ENCODE measurements around the gene PUDP. TPM values are rescaled to one million over a fixed set of nuclear protein-coding genes. Genes with fewer than 3 reads are reported as not detected.
"Not testable (repeated sequence)": the region's sequence is repeated elsewhere in the genome, so short reads cannot be mapped to it uniquely, and the experiment has no call there.

PUDP gene
- total RNA-seq, 2 donors from 2014 or later = 3.4 to 12.7 TPM

DNA sequence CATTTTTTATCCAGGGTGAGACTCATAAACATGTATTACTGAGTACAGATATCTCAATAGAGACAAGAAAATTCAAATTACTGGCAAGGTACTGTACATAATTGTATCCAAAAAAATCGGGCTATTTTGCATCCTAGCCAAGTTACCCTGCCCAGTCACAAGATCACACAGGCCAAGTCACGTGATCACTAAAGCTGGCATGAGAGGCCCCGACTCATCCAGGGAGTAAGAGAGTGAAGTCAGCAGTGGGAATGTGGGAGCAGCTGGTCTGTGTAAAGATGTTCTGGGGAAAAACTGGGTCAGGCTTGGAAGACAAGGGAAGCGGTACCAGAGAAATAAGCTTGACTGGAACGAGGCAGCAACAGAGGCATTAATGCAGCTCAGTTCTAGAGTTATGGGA, 119.7 kb downstream of the PUDP start:
- no peaks in the 10 kb centered on the region for H3K27me3 ChIP-seq (replicated peaks; ENCODE audit: insufficient read depth)
- H3K27ac ChIP-seq = no peak overlapping the region
- TF ChIP-seq, protein P1, sequence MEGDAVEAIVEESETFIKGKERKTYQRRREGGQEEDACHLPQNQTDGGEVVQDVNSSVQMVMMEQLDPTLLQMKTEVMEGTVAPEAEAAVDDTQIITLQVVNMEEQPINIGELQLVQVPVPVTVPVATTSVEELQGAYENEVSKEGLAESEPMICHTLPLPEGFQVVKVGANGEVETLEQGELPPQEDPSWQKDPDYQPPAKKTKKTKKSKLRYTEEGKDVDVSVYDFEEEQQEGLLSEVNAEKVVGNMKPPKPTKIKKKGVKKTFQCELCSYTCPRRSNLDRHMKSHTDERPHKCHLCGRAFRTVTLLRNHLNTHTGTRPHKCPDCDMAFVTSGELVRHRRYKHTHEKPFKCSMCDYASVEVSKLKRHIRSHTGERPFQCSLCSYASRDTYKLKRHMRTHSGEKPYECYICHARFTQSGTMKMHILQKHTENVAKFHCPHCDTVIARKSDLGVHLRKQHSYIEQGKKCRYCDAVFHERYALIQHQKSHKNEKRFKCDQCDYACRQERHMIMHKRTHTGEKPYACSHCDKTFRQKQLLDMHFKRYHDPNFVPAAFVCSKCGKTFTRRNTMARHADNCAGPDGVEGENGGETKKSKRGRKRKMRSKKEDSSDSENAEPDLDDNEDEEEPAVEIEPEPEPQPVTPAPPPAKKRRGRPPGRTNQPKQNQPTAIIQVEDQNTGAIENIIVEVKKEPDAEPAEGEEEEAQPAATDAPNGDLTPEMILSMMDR (IDR thresholded peaks at IDR 0.05) = no peak

DNA sequence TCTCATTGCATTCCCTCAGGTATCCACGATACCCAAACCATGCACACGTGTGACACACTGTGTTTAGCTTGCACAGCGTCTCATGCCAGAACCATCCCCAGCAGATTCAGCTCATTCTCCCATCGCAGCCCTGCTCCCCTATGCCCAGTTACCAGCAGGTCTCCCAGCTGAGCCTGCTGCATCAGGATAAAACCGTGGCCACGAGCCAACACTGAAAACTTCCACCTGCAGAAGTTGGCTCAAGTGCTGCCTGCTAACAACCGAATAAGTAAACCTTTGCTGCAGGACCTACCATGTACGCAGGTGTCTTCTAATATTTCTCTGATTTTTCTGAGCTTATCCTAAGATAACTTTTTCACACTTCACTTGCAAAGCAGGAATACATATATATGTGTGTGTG, 120.9 kb downstream of the PUDP start:
- no peaks in the 10 kb centered on the region for H3K36me3 ChIP-seq
- H3K4me1 ChIP-seq (ENCODE audit: control insufficient read depth in 1 of 2, low read depth in 2 of 2) = no peaks in the 10 kb centered on the region
- TF ChIP-seq, protein P1 (IDR thresholded peaks at IDR 0.05) = no peak
- no peak for DNase-seq (ENCODE audit: low spot score)
- no peak overlapping the region for H3K4me3 ChIP-seq
- H3K27me3 ChIP-seq (replicated peaks; ENCODE audit: insufficient read depth) = no peaks in the 10 kb centered on the region
- no peak overlapping the region for H3K27ac ChIP-seq
- no peaks in the 10 kb centered on the region for H3K9me3 ChIP-seq
- no peak for ATAC-seq (ENCODE audit: insufficient number of reproducible peaks, low FRiP score, low read depth)

More for the DNA sequence above, 119.7 kb downstream of the PUDP start:
- no peak for DNase-seq (ENCODE audit: low spot score)
- H3K4me1 ChIP-seq (ENCODE audit: control insufficient read depth in 1 of 2, low read depth in 2 of 2) = no peaks in the 10 kb centered on the region
- no peak for ATAC-seq (ENCODE audit: insufficient number of reproducible peaks, low FRiP score, low read depth)
- H3K9me3 ChIP-seq = no peaks in the 10 kb centered on the region
- no peaks in the 10 kb centered on the region for H3K36me3 ChIP-seq
- H3K4me3 ChIP-seq = no peak overlapping the region

DNA sequence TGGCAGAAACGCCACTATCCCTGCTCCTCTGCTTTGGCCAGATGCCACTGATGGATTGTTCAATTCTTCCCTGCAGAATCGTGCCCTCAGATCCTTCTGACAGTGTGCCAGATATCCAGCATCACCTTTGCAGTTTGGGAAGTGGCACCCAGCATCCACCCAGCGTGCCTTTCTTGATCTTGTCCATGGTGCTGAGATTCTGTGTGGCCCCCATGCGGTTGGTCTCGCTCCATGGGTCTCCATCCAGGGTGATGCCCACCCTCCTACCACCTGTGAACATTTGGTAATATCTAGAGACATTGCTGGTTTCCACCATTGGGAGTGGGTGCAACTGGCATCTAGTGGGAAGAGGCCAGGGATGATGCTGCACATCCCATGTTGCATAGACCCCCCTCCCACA, 121.6 kb downstream of the PUDP start:
- not testable (repeated sequence) for H3K4me1 ChIP-seq (ENCODE audit: control insufficient read depth in 1 of 2, low read depth in 2 of 2); DNase-seq (ENCODE audit: low spot score); ATAC-seq (ENCODE audit: insufficient number of reproducible peaks, low FRiP score, low read depth); H3K36me3 ChIP-seq; H3K4me3 ChIP-seq; H3K9me3 ChIP-seq; H3K27me3 ChIP-seq (replicated peaks; ENCODE audit: insufficient read depth); H3K27ac ChIP-seq

DNA sequence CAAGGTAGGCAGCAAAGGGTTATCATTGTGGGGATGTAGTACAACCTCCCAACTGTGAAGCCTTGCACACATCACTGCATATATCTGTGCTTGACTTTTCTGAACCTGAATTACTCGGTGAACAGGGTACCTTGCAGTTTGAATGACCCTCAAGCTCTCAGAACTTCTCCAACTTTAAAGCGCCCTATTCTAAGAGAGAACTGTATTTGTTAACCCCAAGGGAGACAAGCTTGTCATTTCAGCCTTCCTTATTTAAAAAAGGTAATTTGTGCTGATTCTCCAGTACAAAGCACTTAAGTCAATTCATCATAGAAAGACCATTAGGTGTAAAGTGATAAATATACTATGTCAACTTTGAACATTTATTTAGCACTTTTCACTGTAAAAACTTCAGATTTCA, 122.5 kb downstream of the PUDP start:
- no peaks in the 10 kb centered on the region for H3K36me3 ChIP-seq
- ATAC-seq (ENCODE audit: insufficient number of reproducible peaks, low FRiP score, low read depth) = no peak
- TF ChIP-seq, protein P1 (IDR thresholded peaks at IDR 0.05) = no peak
- H3K4me1 ChIP-seq (ENCODE audit: control insufficient read depth in 1 of 2, low read depth in 2 of 2) = no peaks in the 10 kb centered on the region
- H3K9me3 ChIP-seq = no peaks in the 10 kb centered on the region
- H3K27ac ChIP-seq = no peak overlapping the region
- no peak for DNase-seq (ENCODE audit: low spot score)
- no peak overlapping the region for H3K4me3 ChIP-seq
- no peaks in the 10 kb centered on the region for H3K27me3 ChIP-seq (replicated peaks; ENCODE audit: insufficient read depth)

DNA sequence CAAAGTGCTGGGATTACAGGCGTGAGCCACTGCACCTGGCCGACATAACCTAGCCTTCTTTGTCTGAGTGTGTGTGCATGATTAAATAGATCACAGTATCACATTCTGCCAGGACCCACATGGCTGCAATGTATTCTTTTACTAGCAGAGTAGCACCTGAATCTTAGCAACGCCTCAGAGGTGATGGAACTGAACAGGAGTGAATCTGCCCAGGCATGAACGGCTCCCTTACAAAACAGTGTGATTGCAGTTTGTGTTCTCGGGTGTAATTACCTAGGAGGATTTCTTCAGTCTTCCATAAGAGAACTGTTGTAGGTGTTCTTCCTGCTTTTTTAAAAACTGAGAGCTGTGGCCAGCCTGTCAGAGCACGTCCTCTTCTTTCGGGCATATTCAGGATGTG, 123.1 kb downstream of the PUDP start:
- Histone ChIP-seq H3K27ac (no peak overlapping the region), H3K4me3 (no peak overlapping the region), H3K4me1 (ENCODE audit: control insufficient read depth in 1 of 2, low read depth in 2 of 2) (no peaks in the 10 kb centered on the region), H3K9me3 (no peaks in the 10 kb centered on the region), H3K27me3 (replicated peaks; ENCODE audit: insufficient read depth) (no peaks in the 10 kb centered on the region), H3K36me3 (no peaks in the 10 kb centered on the region)
- DNase-seq (ENCODE audit: low spot score) (no peak), ATAC-seq (ENCODE audit: insufficient number of reproducible peaks, low FRiP score, low read depth) (no peak)
- TF ChIP-seq, protein P1 (IDR thresholded peaks at IDR 0.05) = no peak

DNA sequence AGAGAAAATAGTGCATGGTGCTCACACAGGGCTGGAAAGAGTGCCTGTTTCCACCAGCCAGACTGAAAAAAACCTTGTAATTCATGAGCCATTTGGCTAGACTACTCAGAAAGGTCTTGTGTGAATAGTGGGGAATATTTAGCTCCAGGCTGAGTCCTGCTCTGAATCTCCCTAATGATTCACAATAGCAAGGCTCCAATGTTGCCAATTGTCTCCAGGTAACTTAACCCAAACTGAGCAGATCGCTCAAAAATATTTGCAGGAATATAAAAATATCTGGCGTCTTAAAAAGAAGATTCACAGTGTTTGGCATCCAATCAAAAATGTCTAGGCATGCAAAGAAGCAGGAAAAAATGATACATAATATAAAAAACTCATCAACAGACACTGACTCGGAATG, 125.0 kb downstream of the PUDP start:
- H3K4me1 ChIP-seq (ENCODE audit: control insufficient read depth in 1 of 2, low read depth in 2 of 2); ATAC-seq (ENCODE audit: insufficient number of reproducible peaks, low FRiP score, low read depth); DNase-seq (ENCODE audit: low spot score): not testable (repeated sequence)

More for the DNA sequence above, 125.0 kb downstream of the PUDP start:
- not testable (repeated sequence) for H3K27ac ChIP-seq; H3K9me3 ChIP-seq; H3K36me3 ChIP-seq; H3K27me3 ChIP-seq (replicated peaks; ENCODE audit: insufficient read depth); H3K4me3 ChIP-seq

Data from thoracic aorta (tissue), 2 donors.